Fibroblast of villous mesenchyme (primary cell): ENCODE data around the gene MRPS5. TPM values are rescaled to one million over a fixed set of nuclear protein-coding genes. Genes with fewer than 3 reads are reported as not detected.

Source experiments
- DNase-seq: peaks from one replicate; pipeline ENCODE4 v3.0.0-alpha.2; 2010; ENCODE audit warnings: low read depth
- H3K4me3 ChIP-seq: 2 replicates; pipeline ENCODE4 v1.5.1; 2011; ENCODE audit warnings: low read depth, mild to moderate bottlenecking, low read length
- CTCF ChIP-seq: IDR thresholded peaks from 2 replicates; pipeline ENCODE4 v1.5.1; 2012; ENCODE audit warnings: low read depth, mild to moderate bottlenecking, low read length; ENCODE audit not compliant: insufficient read depth
- total RNA-seq: library from RNA; depleted of rRNA; stranded (reverse); fragments of >200 nt; gene quantifications from 2 replicates; pipeline ENCODE4 v1.2.3, GENCODE V29; 2012

The MRPS5 gene
- 30.0 and 32.0 TPM in 2 replicates for total RNA-seq

- TF ChIP-seq CTCF, result peak; percentile 15
- peak within 1 kb of the TSS; percentile 99 for H3K4me3 ChIP-seq
These were observed at the start of gene MRPS5 for GRCh38 chr2:95121407-95122196. TSS of gene MRPS5 (minus strand) at chr2:95121808. CDS start at chr2:95121791, 17 bp downstream.

GRCh38 chr2:95166065-95166763, 44.6 kb upstream of the MRPS5 start:
- TF ChIP-seq CTCF, result no peak
- peak overlapping the region; percentile 98 for H3K4me3 ChIP-seq
- DNase-seq, result no peak

More at GRCh38 chr2:95121407-95122196, at the start of gene MRPS5:
- DNase-seq, result peak; percentile 61

- no peak for TF ChIP-seq CTCF
- peak; percentile 98 for DNase-seq
- peak within 1 kb of the TSS; percentile 98 for H3K4me3 ChIP-seq
These were observed 43.9 kb upstream of the MRPS5 start, which contains the start of gene ZNF2 for GRCh38 chr2:95165371-95166064. TSS of gene ZNF2 (plus strand) at chr2:95165809. CDS start at chr2:95176227, 10,418 bp downstream.

- no peak for TF ChIP-seq CTCF
- peak overlapping the region; percentile 98 for H3K4me3 ChIP-seq
- DNase-seq, result no peak
These were observed 43.4 kb upstream of the MRPS5 start for GRCh38 chr2:95165030-95165370.

GRCh38 chr2:95159690-95160449, 38.3 kb upstream of the MRPS5 start, which contains the start of gene ZNF514:
TSS of gene ZNF514 (minus strand) at chr2:95159848. CDS start at chr2:95153253, 6,595 bp downstream.
- DNase-seq, result peak; percentile 77
- TF ChIP-seq CTCF, result no peak
- peak within 1 kb of the TSS; percentile 81 for H3K4me3 ChIP-seq

GRCh38 chr2:95158891-95159619, 37.4 kb upstream of the MRPS5 start:
- peak; percentile 47 for DNase-seq
- TF ChIP-seq CTCF, result no peak
- H3K4me3 ChIP-seq, result peak overlapping the region; percentile 81
